AG10803 (cell line): ENCODE data around the gene UBE2D4.

Experiments
- DNase-seq: peaks from one replicate; pipeline ENCODE4 v3.0.0; 2010; ENCODE audit warnings: low read depth
- H3K4me3 ChIP-seq: 2 replicates; pipeline ENCODE4 v1.5.1; 2011; ENCODE audit warnings: mild to moderate bottlenecking, low read length, control low read depth
- CTCF ChIP-seq: conservative IDR thresholded peaks from 2 replicates; pipeline ENCODE4 v1.5.1; 2011; ENCODE audit warnings: mild to moderate bottlenecking, low read length, control low read depth, inconsistent platforms

Gene UBE2D4

GRCh38 chr7:43933902-43934560 is 7.8 kb downstream of the UBE2D4 start:
- no peak for DNase-seq
- H3K4me3 ChIP-seq, result no peak overlapping the region
- no peak for TF ChIP-seq CTCF

- TF ChIP-seq CTCF, result no peak
- no peak for DNase-seq
- H3K4me3 ChIP-seq, result no peak overlapping the region
Observed at GRCh38 chr7:43937444-43937843, 11.2 kb downstream of the UBE2D4 start.

GRCh38 chr7:43938892-43939482 is 12.8 kb downstream of the UBE2D4 start:
- H3K4me3 ChIP-seq, result no peak overlapping the region
- TF ChIP-seq CTCF, result no peak
- no peak for DNase-seq

GRCh38 chr7:43942250-43942649 is 16.0 kb downstream of the UBE2D4 start:
- DNase-seq, result no peak
- TF ChIP-seq CTCF, result no peak
- H3K4me3 ChIP-seq, result no peak overlapping the region

- no peak for DNase-seq
- TF ChIP-seq CTCF, result no peak
Observed at GRCh38 chr7:43942997-43943396, 16.8 kb downstream of the UBE2D4 start.

GRCh38 chr7:43943417-43944187 is 17.4 kb downstream of the UBE2D4 start:
- TF ChIP-seq CTCF, result no peak
- no peak overlapping the region for H3K4me3 ChIP-seq
- no peak for DNase-seq

More at GRCh38 chr7:43942997-43943396, 16.8 kb downstream of the UBE2D4 start:
- no peak overlapping the region for H3K4me3 ChIP-seq
